Activated CD4-positive, alpha-beta T cell treated with anti-CD3 and anti-CD28 coated beads, Interleukin-2, Interleukin-6, amounts not matched to agents 100 ng/mL and 50 ng/mL, durations not matched to agents 16 hours and 8 hours (primary cell): Measurements from ENCODE around the gene SURF6.
"Not testable (repeated sequence)": the region's sequence is repeated elsewhere in the genome, so short reads cannot be mapped to it uniquely, and the experiment has no call there.

Experiments
- DNase-seq: peaks from one replicate; pipeline ENCODE4 v3.0.0-alpha.2; 2020

The SURF6 gene

GRCh38 chr9:133346021-133346785, 10.2 kb upstream of the SURF6 start:
- no peak for DNase-seq

DNA sequence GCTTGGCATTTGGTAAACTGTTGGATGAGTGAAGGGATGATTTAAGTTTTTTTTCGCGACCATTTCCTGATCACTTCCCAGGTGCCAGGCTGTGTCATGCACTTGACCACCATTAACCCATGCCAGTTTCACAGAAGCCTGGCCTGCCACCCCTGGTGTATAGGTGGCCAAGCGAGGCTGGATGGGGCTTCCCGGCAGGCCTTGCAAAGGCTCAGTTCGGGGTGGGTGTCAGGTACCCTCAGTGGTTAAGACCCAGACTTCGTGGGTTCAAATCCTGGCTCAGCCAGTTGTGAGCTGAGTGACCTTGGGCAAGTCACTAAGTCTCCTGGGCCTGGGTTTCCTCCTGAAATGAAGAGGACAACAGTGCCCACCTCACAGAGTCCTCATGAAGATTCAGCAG, 9.6 kb upstream of the SURF6 start:
- DNase-seq, result no peak

DNA sequence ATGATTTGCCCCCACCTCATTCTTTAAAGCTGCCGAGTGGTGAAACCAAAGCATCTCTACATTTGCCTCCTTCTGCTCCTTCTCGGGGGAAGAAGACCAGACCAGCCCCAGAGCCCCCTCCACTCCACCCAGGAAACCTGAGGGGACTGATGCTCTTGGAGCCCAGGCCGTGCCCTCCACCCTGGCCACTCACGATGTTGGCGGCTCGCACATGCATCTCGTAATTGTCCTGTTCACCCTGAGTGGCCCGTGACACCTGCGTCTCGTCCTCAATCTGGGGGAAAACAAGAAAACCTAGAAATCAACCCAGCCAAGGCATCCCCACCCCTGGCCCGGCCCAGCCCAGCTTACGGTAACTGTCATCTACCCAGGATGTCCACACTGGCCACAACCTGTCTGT, 9.0 kb upstream of the SURF6 start:
- no peak for DNase-seq

DNA sequence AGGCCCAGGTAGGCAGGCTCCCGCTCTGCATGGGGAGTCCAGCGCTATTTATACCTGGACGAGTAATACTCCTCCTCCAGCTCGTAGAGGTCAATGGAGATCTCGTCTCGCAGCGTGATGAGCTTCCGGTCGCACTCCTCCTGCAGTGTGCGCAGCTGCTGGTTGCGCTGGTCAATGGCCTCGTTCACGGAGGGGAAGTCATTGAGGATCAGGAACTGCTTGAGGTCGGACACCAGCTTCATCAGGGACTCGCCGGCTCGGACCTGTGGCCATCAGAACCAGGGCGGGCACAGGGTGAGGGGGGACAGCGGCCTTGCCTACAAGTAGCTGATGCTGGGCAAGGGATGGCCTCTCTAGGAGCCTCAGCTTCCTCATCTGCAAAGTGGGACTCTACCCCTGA, 8.1 kb upstream of the SURF6 start:
- no peak for DNase-seq

- DNase-seq, result no peak
These were observed 6.6 kb upstream of the SURF6 start for GRCh38 chr9:133342570-133342969.

DNA sequence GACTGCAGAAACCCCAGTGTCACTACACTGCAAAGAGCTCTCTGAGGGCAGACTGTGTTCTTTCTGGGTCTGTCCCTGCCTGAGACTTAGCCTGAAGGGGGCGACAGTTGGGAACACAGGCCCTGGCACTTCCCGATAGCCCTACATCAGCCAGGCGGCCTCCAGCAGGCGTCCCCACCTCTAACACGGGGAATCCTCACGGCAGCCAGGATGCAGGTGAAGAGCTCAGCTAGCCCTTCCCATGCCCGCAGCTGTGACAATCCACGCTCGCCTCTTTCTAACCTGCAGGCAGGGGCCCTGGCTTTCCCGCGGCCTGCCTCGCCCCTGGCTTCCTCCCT, 6.0 kb upstream of the SURF6 start:
- DNase-seq, result no peak

GRCh38 chr9:133341369-133342068, 5.5 kb upstream of the SURF6 start:
- DNase-seq, result no peak

DNA sequence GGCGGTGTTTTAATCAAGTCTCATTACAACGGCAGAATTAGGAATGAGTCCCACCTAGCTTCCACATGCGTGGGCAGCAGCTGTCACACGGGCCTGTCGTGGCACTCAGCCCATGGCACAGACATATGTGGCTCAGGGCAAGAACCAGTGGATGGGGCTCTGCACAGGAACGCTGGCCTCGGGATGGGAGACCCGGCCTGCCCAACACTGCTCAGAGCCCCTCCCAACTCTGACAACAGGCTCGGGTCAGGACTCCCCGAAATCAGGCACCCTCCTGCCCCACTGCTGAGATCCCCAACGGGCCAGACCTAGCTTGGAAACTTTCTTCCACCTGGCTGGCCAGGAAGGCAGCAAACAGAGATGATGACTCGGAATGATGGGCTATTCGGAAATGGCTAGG, 4.9 kb upstream of the SURF6 start:
- DNase-seq, result no peak

- DNase-seq, result no peak
These were observed 4.3 kb upstream of the SURF6 start for GRCh38 chr9:133340256-133340655.

DNA sequence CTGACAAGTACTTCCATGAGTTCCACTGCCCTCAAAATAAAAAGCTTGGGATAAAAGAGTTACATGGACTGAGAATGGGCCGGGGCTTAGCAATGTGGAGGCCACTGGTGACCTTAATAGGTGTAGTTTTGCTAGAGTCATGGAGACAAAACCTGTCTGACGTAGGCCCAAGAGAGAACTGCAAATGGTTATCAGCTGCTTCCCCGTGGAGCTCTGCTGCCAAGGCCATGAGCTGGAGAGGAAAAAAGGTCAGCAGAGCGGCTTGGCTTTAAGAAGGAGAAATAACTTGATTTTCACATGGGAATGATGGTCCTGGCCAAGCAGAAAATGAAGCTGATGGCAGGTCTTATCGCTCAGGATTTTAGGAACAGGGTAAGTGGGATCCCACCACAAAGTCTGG, 3.7 kb upstream of the SURF6 start:
- no peak for DNase-seq

DNA sequence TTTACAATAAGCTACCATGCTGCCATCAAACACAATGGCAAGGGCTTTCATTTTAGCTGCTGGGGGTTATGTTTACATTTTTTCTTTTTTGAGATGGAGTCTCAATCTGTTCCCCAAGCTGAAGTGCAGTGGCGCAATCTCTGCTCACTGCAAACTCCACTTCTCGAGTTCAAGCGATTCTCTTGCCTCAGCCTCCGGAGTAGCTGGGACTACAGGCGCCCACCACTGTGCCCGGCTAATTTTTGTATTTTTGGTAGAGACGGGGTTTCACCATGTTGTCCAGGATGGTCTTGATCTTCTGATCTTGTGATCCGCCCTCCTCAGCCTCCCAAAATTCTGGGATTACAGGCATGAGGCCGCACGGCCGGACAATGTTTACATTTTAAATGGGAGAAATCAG, 1.1 kb downstream of the SURF6 start:
- not testable (repeated sequence) for DNase-seq

GRCh38 chr9:133334161-133334560, 1.8 kb downstream of the SURF6 start:
- peak; percentile 14 for DNase-seq

DNA sequence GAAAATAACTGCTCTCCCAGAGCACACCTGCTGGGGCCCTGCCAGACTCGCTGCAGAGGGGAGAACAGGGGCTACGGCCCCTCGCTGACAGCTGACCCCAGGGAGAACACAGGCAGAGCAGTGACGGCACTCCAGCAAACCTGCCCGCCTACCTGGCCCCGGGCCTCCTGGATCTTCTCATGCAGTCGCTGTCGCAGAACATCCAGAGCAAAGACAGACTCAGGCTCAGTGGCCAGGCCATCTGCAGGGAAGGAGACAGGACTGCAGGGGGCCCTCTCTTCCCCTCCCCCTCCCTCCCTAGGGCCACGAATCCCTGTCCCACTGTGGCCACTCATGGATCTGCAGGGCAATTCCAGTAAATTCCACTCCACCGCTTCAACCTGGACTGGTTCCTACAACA, 2.4 kb downstream of the SURF6 start:
- no peak for DNase-seq

- DNase-seq, result no peak
These were observed 3.0 kb downstream of the SURF6 start for GRCh38 chr9:133333011-133333410.

GRCh38 chr9:133332381-133332730, 3.6 kb downstream of the SURF6 start:
- DNase-seq, result no peak

- DNase-seq, result no peak
These were observed 4.2 kb downstream of the SURF6 start for GRCh38 chr9:133331641-133332380.

DNA sequence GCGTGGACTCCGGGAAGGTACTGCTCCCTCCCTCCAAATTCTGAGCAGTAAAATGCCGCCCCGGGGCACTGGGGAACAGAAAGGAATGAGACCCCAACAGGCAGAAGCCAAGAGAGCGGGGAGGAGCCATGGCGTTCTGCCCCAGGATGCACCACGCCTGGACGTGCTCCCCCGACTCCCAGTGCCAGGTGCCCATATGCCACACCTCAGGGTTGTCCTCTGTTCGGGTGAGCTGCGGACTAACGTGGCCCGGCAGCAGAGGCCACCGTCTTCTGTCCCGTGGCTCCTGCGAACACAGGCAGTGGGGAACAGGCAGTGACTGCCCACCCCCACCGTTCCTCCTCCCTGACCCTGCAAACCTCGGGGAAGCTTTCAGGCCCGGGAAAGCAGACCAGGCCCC, 4.8 kb downstream of the SURF6 start:
- no peak for DNase-seq

- not testable (repeated sequence) for DNase-seq
These were observed 6.5 kb downstream of the SURF6 start for GRCh38 chr9:133329306-133330156.

- no peak for DNase-seq
These were observed 8.0 kb downstream of the SURF6 start for GRCh38 chr9:133327834-133328484.

- not testable (repeated sequence) for DNase-seq
These were observed 9.0 kb downstream of the SURF6 start for GRCh38 chr9:133327021-133327420.

DNA sequence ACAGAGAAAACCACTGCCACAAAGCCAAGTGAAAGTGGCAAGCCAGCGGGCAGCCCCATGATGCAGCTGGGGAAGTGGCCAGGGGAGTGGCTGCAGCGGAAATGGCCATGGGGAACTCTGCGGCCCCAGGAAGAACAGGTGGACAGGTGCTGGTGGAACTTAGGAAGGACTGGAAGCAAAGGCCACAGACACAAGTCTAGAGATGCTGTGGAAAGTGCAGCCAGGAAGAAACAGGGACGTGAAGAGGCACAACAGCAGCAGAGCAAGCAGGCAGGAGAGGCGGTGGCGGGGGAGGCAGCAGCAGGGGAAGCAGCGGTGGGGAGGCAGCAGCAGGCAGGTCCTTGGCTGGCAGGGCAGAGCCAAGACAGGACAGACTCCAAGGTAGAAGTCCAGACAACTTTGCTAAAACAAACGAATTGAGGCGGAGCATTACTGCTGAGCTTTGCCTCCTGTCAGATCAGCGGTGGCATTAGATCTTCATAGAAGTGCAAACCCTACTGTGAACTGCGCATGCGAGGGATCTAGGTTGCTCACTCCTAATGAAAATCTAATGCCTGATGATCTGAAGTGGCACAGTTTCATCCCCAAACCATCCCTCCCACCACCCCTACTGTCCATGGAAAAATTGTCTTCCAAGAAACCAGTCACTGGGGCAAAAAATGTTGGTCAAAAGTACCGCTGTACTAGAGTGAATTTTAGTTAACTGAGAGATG, 11.8 kb downstream of the SURF6 start:
- DNase-seq, result no peak

GRCh38 chr9:133323211-133323610, 12.8 kb downstream of the SURF6 start:
- no peak for DNase-seq
